Measurements from ENCODE around the gene MED1.

- TF ChIP-seq CTCF (IDR thresholded peaks at IDR 0.05): no peak
- TF ChIP-seq POLR2A (IDR thresholded peaks at IDR 0.05): no peak
- no peak for TF ChIP-seq EP300 (IDR thresholded peaks at IDR 0.05)
- no peak for TF ChIP-seq POLR2AphosphoS5 (IDR thresholded peaks at IDR 0.05)
Observed at GRCh38 chr17:39462631-39463375, 11.7 kb upstream of the MED1 start.
